K562 treated with DMSO at 1 percent for 48 hours (cell line): ENCODE results near the gene PACSIN3. TPM values are rescaled to one million over a fixed set of nuclear protein-coding genes. Genes with fewer than 3 reads are reported as not detected.

ENCODE experiments used
- total RNA-seq: library from RNA; unstranded; fragments of 300-600 nt; gene quantifications from 2 replicates; pipeline ENCODE4 v1.2.3, GENCODE V29; 2022; ENCODE audit warnings: low replicate concordance; ENCODE audit errors: extremely low read depth

Gene PACSIN3
- not detected in 2 replicates for total RNA-seq

GRCh38 chr11:47186076-47186699, at the start of gene PACSIN3:
Gene PACSIN3 (minus strand): TSS chr11:47186434. CDS start chr11:47182727, 3,707 bp downstream.

DNA sequence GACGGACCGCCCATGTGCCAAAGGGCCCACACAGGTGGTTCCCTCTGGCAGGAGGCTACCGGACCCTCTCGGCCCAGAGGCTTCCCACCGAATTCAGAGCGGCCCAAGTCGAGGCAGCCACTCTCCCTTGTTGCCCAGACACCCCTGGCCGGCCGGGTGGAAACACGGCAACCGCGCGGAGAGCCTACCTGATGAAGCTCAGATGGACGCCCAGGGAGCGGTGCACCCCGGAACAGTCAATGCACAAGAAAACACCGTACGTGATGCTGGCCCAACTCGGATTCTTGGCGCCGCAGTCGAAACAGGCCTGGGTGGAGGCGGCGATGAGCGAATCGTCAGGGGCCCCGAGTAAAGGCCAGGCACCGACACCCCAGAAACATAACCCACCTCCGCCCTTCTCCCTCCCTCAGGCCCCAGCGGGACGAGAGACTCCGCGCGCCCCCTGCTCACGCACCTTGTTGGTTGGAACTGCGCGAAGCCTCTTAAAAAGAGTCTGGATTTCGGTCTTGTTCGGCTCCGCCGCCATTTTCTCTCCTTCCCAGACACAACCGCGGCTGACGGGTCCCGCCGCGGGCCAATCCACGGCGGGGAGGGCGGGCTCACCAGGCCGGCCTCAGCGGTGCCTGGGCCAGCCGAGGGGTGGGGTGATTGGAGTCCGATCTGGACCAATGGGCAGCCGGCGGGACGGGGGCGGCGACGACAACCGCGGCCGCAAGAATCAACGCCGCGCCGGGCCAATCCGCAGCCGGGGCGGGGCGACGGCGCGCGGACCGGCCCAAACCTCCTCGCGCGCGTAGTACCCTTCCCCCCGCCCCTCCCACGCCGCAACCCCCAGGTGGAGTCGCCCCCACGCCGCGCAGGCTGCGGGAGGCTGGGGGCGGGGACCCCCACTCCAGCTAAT, 9.7 kb downstream of the PACSIN3 start, which contains the start of gene ARFGAP2:
Gene ARFGAP2 (minus strand): TSS at position 552 of the 901 bp plus-strand sequence. CDS start 26 bp downstream, at position 526.

Other genes starting within 250 kb of the PACSIN3 start
- gene CSTPP1, start 249.7 kb downstream of the PACSIN3 start, total RNA-seq: not detected in 2 replicates
- 766 TPM in 1 of 2 replicates, not detected in the other for gene ARFGAP2, start 9.6 kb downstream of the PACSIN3 start, total RNA-seq
- gene DDB2, start 28.5 kb upstream of the PACSIN3 start, total RNA-seq: not detected in 2 replicates
- not detected in 2 replicates for gene ACP2, start 62.4 kb upstream of the PACSIN3 start, total RNA-seq
- gene NR1H3, start 71.6 kb upstream of the PACSIN3 start, total RNA-seq: not detected in 2 replicates
- gene MADD, start 83.7 kb upstream of the PACSIN3 start, total RNA-seq: not detected in 2 replicates
- gene MYBPC3, start 166.3 kb upstream of the PACSIN3 start, total RNA-seq: not detected in 2 replicates
- not detected in 2 replicates for gene SPI1, start 192.1 kb upstream of the PACSIN3 start, total RNA-seq
- gene SLC39A13, start 222.2 kb upstream of the PACSIN3 start, total RNA-seq: not detected in 2 replicates
- not detected in 2 replicates for gene PSMC3, start 240.0 kb upstream of the PACSIN3 start, total RNA-seq